ENCODE measurements around the gene VCAN. TPM values are rescaled to one million over a fixed set of nuclear protein-coding genes. Genes with fewer than 3 reads are reported as not detected.

The VCAN gene
- total and polyA plus RNA-seq, 10 donors, result 1.8 to 442 (median 72.2) TPM

DNA sequence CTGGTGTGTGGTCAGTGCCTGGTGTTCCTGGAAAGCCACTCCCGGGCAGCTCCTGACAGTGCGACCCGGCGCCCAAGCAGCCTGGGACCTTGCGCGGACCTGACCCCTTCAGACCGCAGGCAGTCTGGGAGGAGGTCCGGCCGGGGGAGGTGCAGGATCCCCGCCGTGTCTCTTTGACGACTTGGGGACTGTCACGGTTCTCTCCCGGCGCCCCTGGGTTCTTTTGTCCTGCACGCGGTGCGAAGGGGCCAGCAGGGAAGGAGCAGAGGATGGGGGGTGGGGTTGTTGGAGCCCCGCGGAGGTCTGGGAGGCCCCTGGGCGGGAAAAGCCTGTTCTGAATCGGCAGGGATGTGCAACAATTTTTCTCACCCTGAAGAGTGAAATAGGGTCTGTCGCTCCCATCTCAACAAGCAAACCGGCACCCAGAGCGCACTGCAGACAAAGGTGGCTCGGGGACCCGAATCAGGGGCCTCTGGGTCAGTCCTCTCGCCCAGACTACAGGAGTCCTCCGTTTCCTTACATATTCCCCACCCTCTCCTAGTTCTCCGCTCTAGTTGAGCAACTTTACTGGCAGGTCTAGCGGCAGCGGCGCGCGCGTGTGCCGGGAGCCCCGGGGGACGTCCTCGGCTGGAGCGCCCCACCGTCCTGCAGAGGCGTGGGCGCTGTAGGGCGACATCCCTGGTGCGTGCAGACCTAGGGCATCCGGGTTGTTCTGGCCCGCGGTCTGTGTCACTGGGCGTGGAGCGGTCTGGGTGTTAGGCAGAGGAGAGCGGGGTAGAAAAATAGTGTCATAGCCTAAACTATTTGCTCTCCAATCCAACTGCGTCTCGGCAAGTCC is 1.2 kb downstream of the VCAN start:
- Histone ChIP-seq H3K4me1 (peaks cover 18 to 45% (median 41%) of the 10 kb centered on the region in 6 donors), H3K27me3 (replicated peaks in 1 of 7) (peaks cover 0 to 99% (median 80%) of the 10 kb centered on the region in 7 donors), H3K36me3 (no peaks in the 10 kb centered on the region), H3K27ac (peak overlapping the region in 5 of 8 donors; percentile 15 to 72 (median 60)), H3K4me3 (peak overlapping the region in 7 of 8 donors; percentile 32 to 68 (median 45)), H3K9me3 (no peaks in the 10 kb centered on the region)
- DNase-seq, result peak; percentile 76
- WGBS, 5 donors, result 1 to 3% (median 2%) methylated on average over 43 to 54 of the region's 54 CpGs
- intact Hi-C loops (cut with DNase I; ENCODE audit: low total_unique reads), result no loop called here
- TF ChIP-seq POLR2AphosphoS5 (IDR thresholded peaks at IDR 0.05) (peak in 1 of 3 donors; percentile 32), POLR2A (IDR thresholded peaks at IDR 0.05) (no peak)
- TF ChIP-seq, protein P1, sequence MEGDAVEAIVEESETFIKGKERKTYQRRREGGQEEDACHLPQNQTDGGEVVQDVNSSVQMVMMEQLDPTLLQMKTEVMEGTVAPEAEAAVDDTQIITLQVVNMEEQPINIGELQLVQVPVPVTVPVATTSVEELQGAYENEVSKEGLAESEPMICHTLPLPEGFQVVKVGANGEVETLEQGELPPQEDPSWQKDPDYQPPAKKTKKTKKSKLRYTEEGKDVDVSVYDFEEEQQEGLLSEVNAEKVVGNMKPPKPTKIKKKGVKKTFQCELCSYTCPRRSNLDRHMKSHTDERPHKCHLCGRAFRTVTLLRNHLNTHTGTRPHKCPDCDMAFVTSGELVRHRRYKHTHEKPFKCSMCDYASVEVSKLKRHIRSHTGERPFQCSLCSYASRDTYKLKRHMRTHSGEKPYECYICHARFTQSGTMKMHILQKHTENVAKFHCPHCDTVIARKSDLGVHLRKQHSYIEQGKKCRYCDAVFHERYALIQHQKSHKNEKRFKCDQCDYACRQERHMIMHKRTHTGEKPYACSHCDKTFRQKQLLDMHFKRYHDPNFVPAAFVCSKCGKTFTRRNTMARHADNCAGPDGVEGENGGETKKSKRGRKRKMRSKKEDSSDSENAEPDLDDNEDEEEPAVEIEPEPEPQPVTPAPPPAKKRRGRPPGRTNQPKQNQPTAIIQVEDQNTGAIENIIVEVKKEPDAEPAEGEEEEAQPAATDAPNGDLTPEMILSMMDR (IDR thresholded peaks at IDR 0.05 in 8 of 11, conservative IDR thresholded peaks at IDR 0.05 in 3 of 11), result no peak

GRCh38 chr5:83473346-83474160 is 2.0 kb downstream of the VCAN start:
- WGBS, 5 donors, result 0 to 5% (median 2%) methylated on average over 40 to 42 of the region's 42 CpGs
- Histone ChIP-seq H3K9me3 (no peaks in the 10 kb centered on the region), H3K4me1 (peaks cover 18 to 45% (median 41%) of the 10 kb centered on the region in 6 donors), H3K27me3 (replicated peaks in 1 of 7) (peaks cover 0 to 99% (median 76%) of the 10 kb centered on the region in 7 donors), H3K36me3 (no peaks in the 10 kb centered on the region), H3K4me3 (peak overlapping the region; percentile 10 to 68 (median 44)), H3K27ac (peak overlapping the region in 5 of 8 donors; percentile 15 to 72 (median 60))
- TF ChIP-seq, protein P1 (IDR thresholded peaks at IDR 0.05 in 8 of 11, conservative IDR thresholded peaks at IDR 0.05 in 3 of 11), result peak in 9 of 11 experiments; percentile 27 to 73 (median 54)
- TF ChIP-seq POLR2AphosphoS5 (IDR thresholded peaks at IDR 0.05), result peak; percentile 29 to 58 (median 38)
- TF ChIP-seq POLR2A (IDR thresholded peaks at IDR 0.05), result no peak
- intact Hi-C loops (cut with DNase I; ENCODE audit: low total_unique reads), result no loop called here
- DNase-seq, result peak; percentile 85

DNA sequence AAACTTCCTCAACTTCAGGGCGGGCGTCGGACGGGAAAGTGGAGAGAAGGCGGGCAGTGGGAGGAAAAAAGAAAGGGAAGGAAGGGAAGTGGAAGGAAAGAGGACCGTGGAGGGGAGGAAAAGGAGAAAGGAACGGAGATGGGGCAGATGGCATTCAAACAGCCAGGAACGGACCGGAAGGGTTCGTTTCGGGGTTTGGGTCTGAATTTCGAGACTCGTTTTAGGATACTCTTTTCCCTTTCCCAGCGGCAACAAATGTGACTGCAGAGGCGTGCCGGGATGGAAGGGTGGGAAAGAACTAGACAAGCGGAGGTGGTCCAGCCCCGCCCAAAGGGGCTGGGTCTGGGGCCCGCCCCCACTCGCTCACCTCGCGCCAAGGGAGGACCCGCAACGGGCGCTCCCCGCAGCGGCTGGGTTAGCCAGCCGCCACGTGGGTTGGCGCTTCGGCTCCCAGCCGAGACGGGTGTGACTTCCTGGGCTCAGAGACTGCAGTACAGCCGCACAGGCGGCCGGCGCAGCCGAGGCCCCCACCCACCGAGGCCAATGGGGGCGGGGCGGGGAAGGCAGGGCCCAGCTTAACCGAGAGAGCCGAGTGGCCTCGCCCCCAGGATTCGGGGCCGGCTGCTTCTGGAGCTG is 2.7 kb downstream of the VCAN start:
- peaks cover 18 to 45% (median 41%) of the 10 kb centered on the region in 6 donors for H3K4me1 ChIP-seq

DNA sequence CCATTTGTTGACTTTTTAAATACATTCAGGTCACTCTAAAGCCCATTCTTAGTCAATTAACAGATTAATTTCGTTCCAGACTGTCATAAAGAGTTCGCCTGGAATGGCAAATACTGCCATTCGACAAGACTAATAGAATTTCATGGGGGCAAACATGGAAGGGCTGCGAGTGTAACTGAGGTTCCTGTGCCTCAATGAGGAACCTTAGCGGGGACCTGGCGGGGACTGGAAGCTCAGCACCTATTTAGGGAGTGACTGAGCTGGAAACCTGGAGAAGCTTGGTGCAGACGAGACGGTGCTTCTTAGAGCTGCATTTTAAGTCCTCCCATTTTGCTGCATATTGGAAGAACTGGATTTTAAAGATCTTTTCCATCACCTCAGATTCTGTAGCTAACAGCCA is 3.4 kb downstream of the VCAN start:
- no peak for DNase-seq

More for the DNA sequence above, 2.7 kb downstream of the VCAN start:
- peak; percentile 82 for DNase-seq
- H3K9me3 ChIP-seq, result no peaks in the 10 kb centered on the region
- no peak for TF ChIP-seq POLR2A (IDR thresholded peaks at IDR 0.05)
- peak in 2 of 3 donors; percentile 37 to 76 for TF ChIP-seq POLR2AphosphoS5 (IDR thresholded peaks at IDR 0.05)
- peak overlapping the region; percentile 10 to 68 (median 44) for H3K4me3 ChIP-seq
- no peaks in the 10 kb centered on the region for H3K36me3 ChIP-seq
- WGBS, 5 donors, result 0 to 1% (median 1%) methylated on average over 40 to 46 of the region's 46 CpGs
- intact Hi-C loops (cut with DNase I; ENCODE audit: low total_unique reads), result no loop called here
- peak overlapping the region in 5 of 8 donors; percentile 18 to 72 (median 27) for H3K27ac ChIP-seq
- H3K27me3 ChIP-seq (replicated peaks in 1 of 7), result peaks cover 0 to 99% (median 73%) of the 10 kb centered on the region in 7 donors

More for the DNA sequence above, 3.4 kb downstream of the VCAN start:
- TF ChIP-seq POLR2A (IDR thresholded peaks at IDR 0.05) (no peak), POLR2AphosphoS5 (IDR thresholded peaks at IDR 0.05) (no peak)
- TF ChIP-seq, protein P1 (IDR thresholded peaks at IDR 0.05 in 8 of 11, conservative IDR thresholded peaks at IDR 0.05 in 3 of 11), result no peak
- H3K4me1 ChIP-seq, result peaks cover 18 to 45% (median 41%) of the 10 kb centered on the region in 6 donors
- WGBS, 5 donors, result 14 to 22% (median 17%) methylated on average over 8 of the region's 8 CpGs
- H3K4me3 ChIP-seq, result peak overlapping the region in 4 of 8 donors; percentile 44 to 68 (median 45)
- no peaks in the 10 kb centered on the region for H3K9me3 ChIP-seq
- H3K27me3 ChIP-seq (replicated peaks in 1 of 7), result peaks cover 0 to 99% (median 69%) of the 10 kb centered on the region in 7 donors
- peak overlapping the region in 2 of 8 donors; percentile 70 to 72 for H3K27ac ChIP-seq
- intact Hi-C loops (cut with DNase I; ENCODE audit: low total_unique reads), result no loop called here
- H3K36me3 ChIP-seq, result no peaks in the 10 kb centered on the region

Data from spleen (tissue), 11 donors.